Right lobe of liver (tissue), 6 donors: ENCODE results near the gene LHFPL2. TPM values are rescaled to one million over a fixed set of nuclear protein-coding genes. Genes with fewer than 3 reads are reported as not detected.

ENCODE experiments used
- ATAC-seq, 4 donors: fragments of 200-7000 bp; cut with Tn5 transposase; one replicate each; pipeline ENCODE4 v1.9.1; 2020; ENCODE audit warnings: mild to moderate bottlenecking in 4 of 4, moderate library complexity in 4 of 4
- DNase-seq, 3 donors: peaks; one replicate each; pipeline ENCODE4 v3.0.0-alpha.2; 2020
- H3K27ac ChIP-seq, 3 donors: fragments of 200-600 bp; one replicate each; pipeline ENCODE4 v1.8.0; 2022
- H3K27me3 ChIP-seq, 2 donors: fragments of 200-600 bp; one replicate each; pipeline ENCODE4 v1.8.0; 2022
- H3K36me3 ChIP-seq, 4 donors: fragments of 200-600 bp; sonication (generic) in 1 of 4; one replicate each; pipeline versions ENCODE4 v1.5.1 to v1.8.0; 2017 to 2022; ENCODE audit warnings: control low read depth in 1 of 4
- H3K4me1 ChIP-seq, 4 donors: fragments of 200-600 bp; sonication (generic) in 1 of 4; one replicate each; pipeline versions ENCODE4 v1.5.1 to v1.8.0; 2017 to 2022; ENCODE audit warnings: control low read depth in 1 of 4
- H3K4me3 ChIP-seq, 3 donors: fragments of 200-600 bp; one replicate each; pipeline ENCODE4 v1.8.0; 2022
- H3K9me3 ChIP-seq, 4 donors: fragments of 200-600 bp; sonication (generic) in 1 of 4; one replicate each; pipeline versions ENCODE4 v1.5.1 to v1.8.0; 2017 to 2022; ENCODE audit warnings: control low read depth in 1 of 4
- CTCF ChIP-seq, 4 donors: fragments of 200-600 bp in 3 of 4; fragments of 450-650 bp in 1 of 4; IDR thresholded peaks; one replicate each; pipeline versions ENCODE4 v1.5.1 to v1.8.0; 2016 to 2022; ENCODE audit warnings: antibody characterized with exemption in 4 of 4, mild to moderate bottlenecking in 2 of 4
- POLR2A ChIP-seq: fragments of 450-650 bp; IDR thresholded peaks from one replicate; pipeline ENCODE4 v1.6.1; 2017; ENCODE audit warnings: antibody characterized with exemption, mild to moderate bottlenecking
- WGBS: methylation state at CpG from one replicate; pipeline ENCODE4 v1.1.6; 2018; ENCODE audit warnings: low coverage, low lambda C conversion rate; ENCODE audit not compliant: insufficient coverage; ENCODE audit errors: missing lambda C conversion rate; 5-methylcytosine and 5-hydroxymethylcytosine counted together
- intact Hi-C, 2 donors: fragments of 100-400 bp; cut with DNase I; formaldehyde crosslinking; loops; one replicate each; pipeline versions ENCODE4 v1.11.2 to v1.14.1; 2022
- total RNA-seq, 6 experiments: library from RNA; depleted of rRNA in 2 of 6; stranded (reverse); fragments of >200 nt in 2 of 6; fragmentation: NEBNext Ultra II Directional in 3 of 6; extraction: Animal tissue kit (Norgen Biotek cat#: 25700) in 3 of 6; gene quantifications; one replicate each; pipeline versions ENCODE4 v1.1.0 to v1.2.4, GENCODE V29; 2016 to 2023
- donor health status: DM: no; HTN: yes; CAD: no.
- donor health status: DM: no; HTN: no; CAD: no.
- donor health status: DM: no; HTN: no; CAD: no.
- donor health status: DM: no; HTN: yes; CAD: no.
- donor health status: DM: no; HTN: yes; CAD: no.

LHFPL2 gene
- total RNA-seq, 6 experiments from 2014 or later = 2.6 to 11.8 (median 4.3) TPM

- H3K4me1 ChIP-seq = peaks cover 0 to 3% (median 0%) of the 10 kb centered on the region in 4 donors
- H3K4me3 ChIP-seq = no peak overlapping the region
- DNase-seq (peak in 1 of 3 donors; percentile 13), ATAC-seq (no peak)
- H3K9me3 ChIP-seq = no peaks in the 10 kb centered on the region
- no peaks in the 10 kb centered on the region for H3K36me3 ChIP-seq
- no peak overlapping the region for H3K27ac ChIP-seq
- TF ChIP-seq POLR2A (no peak), CTCF (IDR thresholded peaks at IDR 0.05) (no peak)
- H3K27me3 ChIP-seq = no peaks in the 10 kb centered on the region
- 57% methylated on average over 3 of the region's 3 CpGs for WGBS
- intact Hi-C loops = no loop called here
Observed at GRCh38 chr5:78538240-78538850, 110.2 kb downstream of the LHFPL2 start.

GRCh38 chr5:78537821-78538220 is 110.8 kb downstream of the LHFPL2 start:
- Histone ChIP-seq H3K27ac (no peak overlapping the region), H3K4me1 (peaks cover 0 to 3% (median 0%) of the 10 kb centered on the region in 4 donors), H3K36me3 (no peaks in the 10 kb centered on the region), H3K27me3 (no peaks in the 10 kb centered on the region), H3K4me3 (no peak overlapping the region), H3K9me3 (no peaks in the 10 kb centered on the region)
- TF ChIP-seq POLR2A (no peak), CTCF (IDR thresholded peaks at IDR 0.05) (peak; percentile 37 to 49 (median 45))
- intact Hi-C loops = no loop called here
- DNase-seq = peak in 1 of 3 donors; percentile 21
- ATAC-seq = peak; percentile 57 to 71 (median 64)
- 36% methylated on average over 4 of the region's 5 CpGs for WGBS

- ATAC-seq = no peak
- intact Hi-C loops = no loop called here
Observed at GRCh38 chr5:78537411-78537810, 111.2 kb downstream of the LHFPL2 start.

GRCh38 chr5:78536661-78537196 is 111.8 kb downstream of the LHFPL2 start:
- ATAC-seq (no peak), DNase-seq (peak in 1 of 3 donors; percentile 30)
- 64% methylated on average over 6 of the region's 7 CpGs for WGBS
- Histone ChIP-seq H3K27ac (no peak overlapping the region), H3K4me1 (peaks cover 0 to 3% (median 0%) of the 10 kb centered on the region in 4 donors), H3K36me3 (no peaks in the 10 kb centered on the region), H3K9me3 (no peaks in the 10 kb centered on the region), H3K4me3 (no peak overlapping the region), H3K27me3 (no peaks in the 10 kb centered on the region)
- intact Hi-C loops = no loop called here
- TF ChIP-seq CTCF (IDR thresholded peaks at IDR 0.05) (no peak), POLR2A (no peak)

More at GRCh38 chr5:78537411-78537810, 111.2 kb downstream of the LHFPL2 start:
- H3K27me3 ChIP-seq = no peaks in the 10 kb centered on the region
- H3K9me3 ChIP-seq = no peaks in the 10 kb centered on the region
- TF ChIP-seq POLR2A = no peak
- no peak for TF ChIP-seq CTCF (IDR thresholded peaks at IDR 0.05)
- DNase-seq = peak in 1 of 3 donors; percentile 20
- no peak overlapping the region for H3K27ac ChIP-seq
- H3K36me3 ChIP-seq = no peaks in the 10 kb centered on the region
- H3K4me3 ChIP-seq = no peak overlapping the region
- WGBS = 57% methylated on average over 5 of the region's 5 CpGs
- H3K4me1 ChIP-seq = peaks cover 0 to 3% (median 0%) of the 10 kb centered on the region in 4 donors
